Subcutaneous abdominal adipose tissue (tissue), 5 donors: ENCODE data around the gene CDK17.

Source experiments
- H3K27ac ChIP-seq: one replicate; pipeline ENCODE4 v1.7.0; 2013; ENCODE audit warnings: low read depth, mild to moderate bottlenecking, inconsistent platforms, low read length, moderate library complexity
- H3K27me3 ChIP-seq, 5 donors: one replicate each; pipeline ENCODE4 v1.7.0; 2013; ENCODE audit warnings: low read length in 5 of 5, inconsistent platforms in 1 of 5; ENCODE audit not compliant: control insufficient read depth in 5 of 5, insufficient read depth in 4 of 5
- H3K36me3 ChIP-seq, 5 donors: one replicate each; pipeline ENCODE4 v1.7.0; 2013; ENCODE audit warnings: low read length in 5 of 5; ENCODE audit not compliant: control insufficient read depth in 5 of 5, insufficient read depth in 5 of 5
- H3K4me1 ChIP-seq, 5 donors: one replicate each; pipeline ENCODE4 v1.7.0; 2013; ENCODE audit warnings: low read length in 5 of 5, mild to moderate bottlenecking in 3 of 5, moderate library complexity in 1 of 5; ENCODE audit not compliant: control insufficient read depth in 5 of 5, insufficient read depth in 5 of 5
- H3K4me3 ChIP-seq, 5 donors: one replicate each; pipeline ENCODE4 v1.7.0; 2013; ENCODE audit warnings: low read length in 5 of 5, low read depth in 1 of 5
- H3K9ac ChIP-seq, 5 donors: one replicate each; pipeline ENCODE4 v1.7.0; 2013; ENCODE audit warnings: low read length in 5 of 5, mild to moderate bottlenecking in 4 of 5, moderate library complexity in 3 of 5
- H3K9me3 ChIP-seq, 5 donors: one replicate each; pipeline ENCODE4 v1.7.0; 2013; ENCODE audit warnings: low read length in 5 of 5; ENCODE audit not compliant: control insufficient read depth in 5 of 5
- donor health status: healthy.
- donor health status: healthy.
- donor health status: healthy.
- donor health status: healthy.
- donor health status: healthy.

The CDK17 gene

GRCh38 chr12:96228566-96229248 is 171.5 kb downstream of the CDK17 start:
- no peaks in the 10 kb centered on the region for H3K27me3 ChIP-seq
- H3K27ac ChIP-seq, result no peak overlapping the region
- H3K4me3 ChIP-seq, result no peak overlapping the region
- H3K36me3 ChIP-seq, result peaks cover 5 to 36% (median 24%) of the 10 kb centered on the region in 5 donors
- no peak overlapping the region for H3K9ac ChIP-seq
- H3K9me3 ChIP-seq, result no peaks in the 10 kb centered on the region
- H3K4me1 ChIP-seq, result peaks cover under 1 to 44% (median 14%) of the 10 kb centered on the region in 5 donors
